GM12878 (cell line): Measurements from ENCODE around the gene SPCS2. TPM values are rescaled to one million over a fixed set of nuclear protein-coding genes. Genes with fewer than 3 reads are reported as not detected.

Experiments used
- ATAC-seq: fragments of 200-7000 bp; cut with Tn5 transposase; 3 replicates; pipeline ENCODE4 v1.9.1; 2020; ENCODE audit warnings: mild to moderate bottlenecking, moderate library complexity
- BruUV-seq: library from RNA; stranded (reverse); fragments of 400-500 nt; replicated peaks from 2 replicates; lab custom pipeline; 2021; lab: Mats Ljungman, UMichigan
- CTCF ChIA-PET: fragments of 300-600 bp; sonication (Branson Sonifier 250); formaldehyde crosslinking; extraction: SDS; loops from one replicate; lab custom pipeline; 2021; ENCODE audit warnings: inconsistent platforms; lab: Yijun Ruan, JAX
- POLR2A ChIA-PET: fragments of 350-600 bp; formaldehyde crosslinking; extraction: SDS; loops from one replicate; lab custom pipeline; 2021; ENCODE audit warnings: inconsistent platforms; lab: Charles Lee
- RAD21 ChIA-PET: fragments of 300-600 bp; sonication (Branson Sonifier 250); formaldehyde crosslinking; loops from one replicate; lab custom pipeline; 2023; ENCODE audit warnings: antibody characterized with exemption; ENCODE audit not compliant: unreplicated experiment; lab: Charles Lee
- SMC1A ChIA-PET: fragments of 300-600 bp; sonication (Branson Sonifier 250); formaldehyde crosslinking; loops from one replicate; lab custom pipeline; 2023; ENCODE audit not compliant: unreplicated experiment, uncharacterized antibody; lab: Charles Lee
- DNase-seq: peaks from one replicate; pipeline ENCODE4 v3.0.0-alpha.2; 2011; ENCODE audit warnings: low read depth, low spot score
- FAIRE-seq: peaks from 3 replicates; lab custom pipeline; 2011; peaks lifted over from hg19 to GRCh38; lab: Jason Lieb, UNC
- H2AFZ ChIP-seq: 2 replicates; pipeline ENCODE4 v1.6.0; 2011; ENCODE audit warnings: low read depth, low read length, control low read depth; ENCODE audit not compliant: control insufficient read depth
- H3K27ac ChIP-seq: 2 replicates; pipeline ENCODE4 v1.5.1; 2011; ENCODE audit warnings: control low read depth; ENCODE audit not compliant: control insufficient read depth, insufficient read depth
- H3K27me3 ChIP-seq, 2 experiments: replicated peaks in 1 of 2; 2 replicates each; pipeline versions ENCODE4 v1.6.0 to v1.6.1; 2011; ENCODE audit warnings: low read length in 1 of 2; ENCODE audit not compliant: control insufficient read depth in 2 of 2, insufficient read depth in 2 of 2
- H3K36me3 ChIP-seq, 2 experiments: 2 replicates each; pipeline ENCODE4 v1.5.1; 2011; ENCODE audit warnings: low read length in 1 of 2; ENCODE audit not compliant: control insufficient read depth in 2 of 2, insufficient read depth in 2 of 2
- H3K4me1 ChIP-seq: 2 replicates; pipeline ENCODE4 v1.6.1; 2011; ENCODE audit warnings: mild to moderate bottlenecking, low read length, moderate library complexity, mixed read lengths; ENCODE audit not compliant: control insufficient read depth, insufficient read depth
- H3K4me2 ChIP-seq: 2 replicates; pipeline ENCODE4 v1.6.0; 2011; ENCODE audit warnings: control low read depth; ENCODE audit not compliant: control insufficient read depth, insufficient read depth
- H3K4me3 ChIP-seq: fragments of 200-600 bp; sonication (generic); 2 replicates; pipeline ENCODE4 v1.5.1; 2016
- H3K79me2 ChIP-seq: 2 replicates; pipeline ENCODE4 v1.6.0; 2011; ENCODE audit warnings: low read length; ENCODE audit not compliant: control insufficient read depth, insufficient read depth
- H3K9ac ChIP-seq: 2 replicates; pipeline ENCODE4 v1.8.0; 2011; ENCODE audit warnings: low read length, control low read depth, mixed read lengths; ENCODE audit not compliant: control insufficient read depth, insufficient read depth
- H3K9me3 ChIP-seq: replicated peaks from 3 replicates; pipeline ENCODE4 v1.5.1; 2011; ENCODE audit warnings: mild to moderate bottlenecking, low read length; ENCODE audit not compliant: control insufficient read depth, insufficient read depth
- H4K20me1 ChIP-seq: 2 replicates; pipeline ENCODE4 v1.6.0; 2011; ENCODE audit not compliant: control insufficient read depth, insufficient read depth
- E4F1 ChIP-seq: fragments of 450-650 bp; IDR thresholded peaks from 2 replicates; pipeline ENCODE4 v1.6.1; 2018; ENCODE audit warnings: borderline replicate concordance, mild to moderate bottlenecking; ENCODE audit not compliant: partially characterized antibody
- FOXM1 ChIP-seq: IDR thresholded peaks from 2 replicates; pipeline ENCODE4 v1.6.1; 2012; ENCODE audit warnings: low read depth, mild to moderate bottlenecking, inconsistent platforms, low read length, moderate library complexity
- PAX8 ChIP-seq: fragments of 450-650 bp; IDR thresholded peaks from 2 replicates; pipeline ENCODE4 v1.6.1; 2017; ENCODE audit warnings: mild to moderate bottlenecking, moderate library complexity
- PRDM15 ChIP-seq: fragments of 450-650 bp; formaldehyde crosslinking; IDR thresholded peaks from 2 replicates; pipeline ENCODE4 v1.4.0; 2020; ENCODE audit warnings: mild to moderate bottlenecking, moderate library complexity
- RAD21 ChIP-seq: IDR thresholded peaks from 2 replicates; pipeline ENCODE4 v1.6.1; 2011; ENCODE audit warnings: mild to moderate bottlenecking, low read depth, low read length, moderate library complexity; ENCODE audit not compliant: insufficient read depth
- RFX5 ChIP-seq: IDR thresholded peaks from 2 replicates; pipeline ENCODE4 v1.6.1; 2011; ENCODE audit warnings: low read depth, low read length, improper control_type of control experiment
- RUNX3 ChIP-seq: IDR thresholded peaks from 2 replicates; pipeline ENCODE4 v1.6.1; 2012; ENCODE audit warnings: low read length, inconsistent platforms
- SKIL ChIP-seq: fragments of 450-650 bp; IDR thresholded peaks from 2 replicates; pipeline ENCODE4 v1.6.1; 2017; ENCODE audit warnings: mild to moderate bottlenecking, low read depth, inconsistent platforms; ENCODE audit not compliant: poor library complexity, severe bottlenecking
- SP1 ChIP-seq: IDR thresholded peaks from one replicate; pipeline ENCODE4 v1.6.1; 2011; ENCODE audit warnings: low read depth, low read length
- SPI1 ChIP-seq: IDR thresholded peaks from 2 replicates; pipeline ENCODE4 v1.6.1; 2011; ENCODE audit warnings: low read depth, mild to moderate bottlenecking, low read length, moderate library complexity, borderline replicate concordance; ENCODE audit not compliant: insufficient read depth
- SRF ChIP-seq, 2 experiments: IDR thresholded peaks; 2 replicates each; pipeline ENCODE4 v1.6.1; 2011; ENCODE audit warnings: low read depth in 2 of 2, low read length in 2 of 2, mild to moderate bottlenecking in 1 of 2, moderate library complexity in 1 of 2
- SUZ12 ChIP-seq: fragments of 200-600 bp; sonication (generic); IDR thresholded peaks from one replicate; pipeline ENCODE4 v1.6.1; 2018; ENCODE audit warnings: antibody characterized with exemption, mild to moderate bottlenecking; ENCODE audit not compliant: unreplicated experiment
- TCF12 ChIP-seq: IDR thresholded peaks from 2 replicates; pipeline ENCODE4 v1.6.1; 2011; ENCODE audit warnings: low read depth, mild to moderate bottlenecking, low read length
- ZBTB33 ChIP-seq: fragments of 450-650 bp; IDR thresholded peaks from 2 replicates; pipeline ENCODE4 v1.6.1; 2017; ENCODE audit warnings: mild to moderate bottlenecking
- ZSCAN29 ChIP-seq: fragments of 450-650 bp; IDR thresholded peaks from 2 replicates; pipeline ENCODE4 v1.6.1; 2017; ENCODE audit warnings: mild to moderate bottlenecking, moderate library complexity
- WGBS: methylation state at CpG from one replicate; pipeline ENCODE4 v1.1.6; 2016; ENCODE audit warnings: low lambda C conversion rate; ENCODE audit not compliant: insufficient replicate concordance, insufficient coverage; ENCODE audit errors: missing lambda C conversion rate; 5-methylcytosine and 5-hydroxymethylcytosine counted together
- in situ Hi-C: fragments of 300-500 bp; cut with MboI; formaldehyde crosslinking; loops from 9 replicates; pipeline ENCODE4 v1.14.3; 2018; ENCODE audit warnings: mixed read lengths
- intact Hi-C: fragments of 100-400 bp; cut with micrococcal nuclease; formaldehyde crosslinking; loops from one replicate; pipeline ENCODE4 v1.14.2; 2022; ENCODE audit not compliant: unreplicated experiment
- polyA plus RNA-seq, 11 experiments: library from polyadenylated mRNA; depleted of rRNA in 4 of 11; unstranded in 6 of 11; stranded (reverse) in 5 of 11; fragments of >200 nt; fragmentation: Nextera tagmentation in 4 of 11; fragmentation: Illumina TruSeq in 1 of 11; extraction: Ambion mirVana in 4 of 11; extraction: Trizol in 1 of 11; gene quantifications; 1 replicate in 1 of 11; 2 replicates in 10 of 11; pipeline versions ENCODE4 v1.2.1 to v1.2.3, GENCODE V29; 2011 to 2016; ENCODE audit warnings: inconsistent platforms in 2 of 11, missing spikeins in 2 of 11, low read depth in 1 of 11
- total RNA-seq, 4 experiments: library from RNA; depleted of rRNA in 3 of 4; stranded (reverse); fragments of >200 nt in 3 of 4; fragmentation: Illumina TruSeq in 1 of 4; extraction: Trizol in 1 of 4; gene quantifications; 2 replicates each; pipeline versions ENCODE4 v1.2.1 to v1.2.3, GENCODE V29; 2013 to 2021

The SPCS2 gene
- total and polyA plus RNA-seq, 10 of the 15 experiments (the other 5 are each of a cell fraction or from before 2014, with no cell fraction given), result 40.7 to 661 (median 192) TPM

- TF ChIP-seq RUNX3 (no peak), SP1 (no peak), SRF (IDR thresholded peaks at IDR 0.05; ENCODE audit: low read depth in 2 of 2, low read length in 2 of 2) (no peak), PRDM15 (CRISPR knock-in tag) (no peak), SUZ12 (no peak), RAD21 (no peak), RFX5 (no peak), FOXM1 (no peak), SPI1 (no peak), PAX8 (no peak), SKIL (no peak), ZSCAN29 (no peak), TCF12 (no peak), ZBTB33 (no peak), E4F1 (no peak)
- Histone ChIP-seq H4K20me1 (no peaks in the 10 kb centered on the region), H3K36me3 (no peaks in the 10 kb centered on the region; a peak in 1 of 4 replicates), H3K9ac (no peak overlapping the region), H3K27ac (no peak overlapping the region), H3K79me2 (no peaks in the 10 kb centered on the region), H3K4me2 (no peak overlapping the region), H3K9me3 (peaks cover 2% of the 10 kb centered on the region; the same call in 2 of the 3 replicates), H2AFZ (no peak overlapping the region), H3K4me3 (no peak overlapping the region), H3K4me1 (no peaks in the 10 kb centered on the region), H3K27me3 (no peaks in the 10 kb centered on the region)
- ChIA-PET RAD21 (no interaction called here), SMC1A (no interaction called here), CTCF (no interaction called here), POLR2A (no interaction called here)
- no TSS peak for BruUV-seq
- 98% methylated on average over 4 of the region's 4 CpGs for WGBS
- no peak for FAIRE-seq
- ATAC-seq, result no peak
- DNase-seq, result no peak
- in situ Hi-C loops (no loop called here), intact Hi-C loops (no loop called here)
Measured at GRCh38 chr11:74902342-74902741, 46.7 kb upstream of the SPCS2 start.
